NCI-H82 treated with DMSO at 0.1 percent for 48 hours (cell line): ENCODE measurements around the gene SLC5A3.
A peak's percentile ranks its signal among the peaks of the same experiment; 100 is the strongest.

Experiments
- DNase-seq: peaks from one replicate; lab custom pipeline; 2025; ENCODE audit not compliant: unreplicated experiment; lab: John Stamatoyannopoulos, UW

The SLC5A3 gene

DNA sequence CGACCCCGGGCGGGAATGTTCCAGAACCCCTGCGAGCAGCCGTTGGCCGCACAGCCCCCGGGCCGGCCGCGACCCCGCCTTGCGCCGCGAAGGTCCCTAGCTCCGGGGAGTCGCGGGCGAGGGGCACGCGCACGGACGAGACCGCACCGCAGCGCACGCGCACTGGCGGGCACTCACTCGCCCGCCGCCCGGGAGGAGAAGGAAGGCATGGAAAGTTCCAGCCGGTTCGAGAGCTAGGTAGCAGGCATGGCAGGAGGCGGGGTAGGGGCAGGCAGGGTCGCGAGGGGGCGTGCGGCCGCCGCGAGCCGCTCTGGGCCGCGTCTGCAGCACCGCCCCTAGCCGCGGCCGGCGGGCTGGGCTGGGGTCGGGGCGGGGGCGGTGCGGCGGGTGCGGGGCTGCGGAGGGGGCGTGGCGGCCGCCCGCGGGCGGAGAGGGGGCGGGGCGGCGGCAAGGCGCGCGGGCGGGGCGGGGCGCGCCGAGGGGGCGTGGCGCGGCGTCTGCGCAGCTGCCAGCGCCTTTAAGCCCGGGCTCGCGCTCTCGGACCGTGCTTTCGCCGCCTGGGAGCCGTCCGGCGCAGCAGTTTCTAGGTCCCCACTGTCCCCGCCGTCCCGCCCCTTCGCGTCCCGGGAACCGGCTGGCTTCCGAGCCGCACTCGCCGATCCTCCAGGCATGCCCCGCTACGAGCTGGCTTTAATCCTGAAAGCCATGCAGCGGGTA, at the start of gene SLC5A3, which contains the start of gene MRPS6:
Gene SLC5A3, plus strand, starts transcription at position 547 of the 717 bp plus-strand sequence. CDS start 21,621 bp downstream, outside the sequence.
Gene MRPS6, plus strand, starts transcription at position 547 of the 717 bp plus-strand sequence. Its CDS starts 123 bp downstream, at position 670.
- peak; percentile 60 for DNase-seq

DNA sequence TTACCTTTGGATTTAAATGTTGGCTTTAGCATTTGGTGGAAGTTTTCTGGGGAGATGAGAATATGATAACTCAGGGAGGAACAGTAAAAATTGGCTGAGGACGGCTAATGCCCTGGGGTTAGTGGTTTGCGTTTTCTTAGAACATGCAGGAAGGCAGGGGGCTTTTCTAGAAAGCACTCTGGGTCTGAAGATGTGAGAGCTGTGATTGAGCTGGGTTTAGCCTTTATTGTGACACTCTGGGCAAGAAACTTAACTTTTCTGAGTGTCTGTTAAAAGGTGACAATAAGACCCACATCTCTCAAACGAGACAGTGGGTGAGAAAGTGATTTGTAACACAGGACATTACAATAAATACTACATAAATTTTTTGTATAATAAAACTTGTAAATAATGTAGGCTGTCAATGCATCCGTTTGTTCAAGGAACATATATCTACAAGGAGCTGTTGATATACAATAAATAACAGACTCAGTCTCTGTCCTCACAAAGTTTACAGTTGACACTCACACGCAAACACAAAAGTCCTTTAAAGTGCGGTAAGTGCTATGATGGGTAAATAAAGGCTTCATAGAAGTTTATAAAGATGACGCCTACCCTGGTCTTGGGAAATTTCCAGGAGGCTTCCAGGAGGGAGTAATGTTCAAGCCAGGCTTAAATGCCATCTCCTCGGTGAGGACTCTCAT, 49.5 kb upstream of the SLC5A3 start:
- no peak for DNase-seq

DNA sequence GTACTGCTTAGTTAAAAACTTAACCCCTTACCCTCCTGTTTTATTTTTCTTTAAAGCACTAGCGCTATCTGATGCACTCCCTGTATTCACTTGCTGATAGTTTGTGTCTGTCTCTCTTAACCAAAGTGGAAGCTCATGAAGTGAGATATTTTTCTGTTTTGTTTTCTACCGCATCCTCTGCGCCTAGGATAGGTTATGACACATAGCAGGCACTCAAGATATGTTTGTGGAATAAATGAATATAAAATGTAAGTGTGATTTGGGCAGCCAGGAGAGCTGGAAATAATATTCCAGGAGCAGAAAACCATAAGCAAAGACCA, 49.0 kb upstream of the SLC5A3 start:
- no peak for DNase-seq

DNA sequence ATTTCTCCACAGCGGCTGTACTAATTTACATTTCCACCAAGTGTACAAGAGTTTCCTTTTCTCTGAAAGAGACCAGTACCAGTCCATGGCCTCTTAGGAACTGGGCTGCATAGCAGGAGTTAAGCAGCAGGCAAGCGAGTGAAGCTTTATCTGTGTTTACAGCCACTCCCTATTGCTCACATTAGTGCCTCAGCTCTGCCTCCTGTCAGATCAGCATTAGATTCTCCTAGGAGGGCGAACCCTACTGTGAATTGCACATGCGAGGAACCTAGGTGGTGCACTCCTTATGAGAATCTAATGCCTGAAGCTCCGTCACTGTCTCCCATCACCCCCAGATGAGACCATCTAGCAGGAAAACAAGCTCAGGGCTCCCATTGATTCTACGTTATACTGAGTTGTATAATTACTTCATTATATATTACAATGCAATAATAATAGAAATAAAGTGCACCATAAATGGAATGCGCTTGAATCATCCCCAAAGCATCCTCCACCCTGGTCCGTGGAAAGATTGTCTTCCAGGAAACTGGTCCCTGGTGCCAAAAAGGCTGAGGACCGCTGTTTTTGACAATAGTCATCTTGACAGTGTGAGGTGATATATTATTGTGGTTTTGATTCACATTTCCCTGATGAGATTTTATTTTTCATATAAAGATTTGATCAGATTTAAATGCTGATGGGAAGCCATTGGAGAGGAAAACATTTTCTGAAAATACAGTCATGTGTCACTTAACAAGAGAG, 45.5 kb upstream of the SLC5A3 start:
- no peak for DNase-seq

DNA sequence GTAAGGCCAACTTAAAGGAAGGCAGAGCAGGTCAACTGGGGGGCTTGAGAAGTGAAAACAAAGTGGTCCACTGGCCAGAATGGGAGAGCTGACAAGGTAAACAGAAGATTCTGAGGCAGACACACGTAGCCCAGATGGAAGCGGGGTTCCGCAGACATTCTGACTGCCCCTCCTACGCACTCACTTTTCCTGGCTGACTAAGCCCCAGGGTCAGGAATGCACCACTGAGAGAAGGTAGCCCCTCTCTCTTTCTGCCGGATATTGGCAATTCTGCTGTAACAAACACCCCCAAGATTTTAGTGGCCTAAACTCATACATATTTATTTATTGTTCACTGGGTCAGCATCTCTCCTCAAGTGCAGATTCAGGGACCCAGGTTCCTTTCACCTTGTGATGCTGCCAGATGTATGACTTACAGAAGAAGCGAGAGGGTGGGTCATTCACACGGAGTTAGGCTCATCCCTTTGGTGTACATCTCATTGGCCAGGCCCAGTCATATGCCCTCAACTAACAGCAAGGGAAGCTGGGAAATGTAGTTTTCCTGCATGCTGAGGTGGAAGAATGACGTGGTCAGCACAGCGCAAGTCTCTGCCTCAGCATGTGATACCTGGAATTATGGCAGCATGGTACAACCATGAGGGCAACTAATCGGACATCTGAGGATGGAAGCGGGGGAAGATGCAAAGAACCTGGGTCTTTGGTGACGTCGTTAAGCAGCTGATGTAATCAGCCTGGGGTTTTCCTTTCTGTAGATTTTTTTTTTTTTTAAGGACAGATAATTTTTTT, 43.4 kb upstream of the SLC5A3 start:
- DNase-seq = peak; percentile 42

DNA sequence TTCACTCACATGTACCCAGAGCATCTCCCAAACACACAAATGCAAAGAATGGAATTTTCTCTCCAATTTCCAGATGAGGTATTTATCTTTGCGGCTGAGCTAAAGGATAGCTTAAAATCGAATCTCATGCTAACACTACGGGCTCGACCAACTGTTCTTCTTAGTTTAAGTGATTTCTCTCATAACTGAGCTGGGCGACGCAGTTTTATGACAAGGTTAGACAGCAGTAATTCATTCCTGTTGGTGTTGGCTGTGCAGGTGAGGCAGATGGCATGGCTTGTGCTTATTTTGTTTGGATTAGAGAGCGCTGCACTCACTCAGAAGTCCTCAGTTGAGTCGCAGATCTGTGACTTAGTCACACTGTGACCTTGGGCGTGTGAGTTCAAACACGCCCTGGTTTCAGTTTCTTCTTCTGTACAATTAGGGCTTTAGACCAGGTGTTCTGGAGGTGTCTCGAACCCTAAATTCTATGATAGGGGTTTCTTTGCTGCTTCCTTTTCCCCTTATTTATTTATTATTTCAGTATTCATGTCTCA, 41.5 kb upstream of the SLC5A3 start:
- DNase-seq = no peak

DNA sequence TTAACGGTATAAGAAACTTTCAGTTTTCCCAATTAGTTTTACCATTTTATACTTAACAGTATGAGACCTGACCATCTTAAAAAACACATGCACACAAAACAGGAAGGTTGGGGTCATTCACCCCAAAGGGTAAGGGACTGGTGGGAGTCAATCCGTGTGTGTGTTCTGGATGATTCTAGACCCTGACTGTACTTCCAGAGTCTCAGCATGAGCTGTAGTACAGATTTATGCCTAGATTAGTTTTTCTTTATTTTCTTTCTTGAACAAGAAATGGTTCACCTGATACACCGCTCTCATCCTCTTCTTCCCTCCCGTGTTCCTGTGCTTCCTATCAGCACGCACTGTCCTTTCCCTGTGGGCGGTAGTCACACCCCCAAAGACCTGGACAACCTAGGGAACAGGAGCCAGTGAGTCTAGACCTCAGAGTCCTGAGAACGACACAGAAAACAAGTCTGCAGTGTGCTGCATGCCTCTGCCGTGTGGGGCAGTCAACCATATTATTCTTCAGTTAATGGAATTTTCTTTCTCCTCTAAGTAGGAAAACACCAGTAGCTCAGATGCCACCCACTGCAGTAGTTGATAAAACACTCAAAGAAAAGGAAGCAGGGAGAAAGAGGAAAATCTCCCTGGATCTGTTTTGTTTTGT, 38.9 kb upstream of the SLC5A3 start:
- DNase-seq = no peak

DNA sequence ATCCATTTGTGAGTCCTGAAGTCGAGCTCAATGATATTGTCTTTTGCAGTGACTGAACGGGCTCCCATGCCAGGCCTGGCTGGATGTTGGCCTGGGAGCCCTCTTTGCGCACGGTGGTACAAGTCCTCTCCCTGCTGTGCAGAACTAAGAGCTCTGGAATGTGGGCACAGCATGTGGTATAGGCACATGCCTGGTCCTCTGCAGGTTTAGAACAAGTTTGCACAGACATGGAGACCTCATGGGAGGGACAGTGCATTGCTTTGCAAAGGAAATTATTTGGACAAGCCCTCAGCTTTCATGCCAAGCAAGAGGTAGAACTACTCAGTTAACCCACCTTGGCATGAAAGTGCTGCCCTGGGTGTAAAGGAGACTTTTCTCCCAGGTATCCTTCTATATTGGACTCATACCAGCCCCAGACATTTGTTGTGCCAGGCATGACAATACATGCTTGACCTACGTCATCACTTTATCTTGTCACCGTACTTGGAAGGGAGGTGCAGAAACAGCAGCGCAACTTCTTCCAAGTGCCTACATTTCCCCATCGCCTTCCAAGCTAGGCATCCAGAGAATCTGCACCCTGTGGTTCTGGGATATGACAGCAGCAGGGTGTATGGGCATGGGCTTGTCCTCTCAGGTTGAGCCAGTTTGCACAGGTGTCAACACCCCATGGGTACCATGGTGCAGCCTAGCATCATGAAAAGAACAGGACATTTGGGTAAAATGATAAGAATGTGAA, 37.6 kb upstream of the SLC5A3 start:
- DNase-seq = no peak

DNA sequence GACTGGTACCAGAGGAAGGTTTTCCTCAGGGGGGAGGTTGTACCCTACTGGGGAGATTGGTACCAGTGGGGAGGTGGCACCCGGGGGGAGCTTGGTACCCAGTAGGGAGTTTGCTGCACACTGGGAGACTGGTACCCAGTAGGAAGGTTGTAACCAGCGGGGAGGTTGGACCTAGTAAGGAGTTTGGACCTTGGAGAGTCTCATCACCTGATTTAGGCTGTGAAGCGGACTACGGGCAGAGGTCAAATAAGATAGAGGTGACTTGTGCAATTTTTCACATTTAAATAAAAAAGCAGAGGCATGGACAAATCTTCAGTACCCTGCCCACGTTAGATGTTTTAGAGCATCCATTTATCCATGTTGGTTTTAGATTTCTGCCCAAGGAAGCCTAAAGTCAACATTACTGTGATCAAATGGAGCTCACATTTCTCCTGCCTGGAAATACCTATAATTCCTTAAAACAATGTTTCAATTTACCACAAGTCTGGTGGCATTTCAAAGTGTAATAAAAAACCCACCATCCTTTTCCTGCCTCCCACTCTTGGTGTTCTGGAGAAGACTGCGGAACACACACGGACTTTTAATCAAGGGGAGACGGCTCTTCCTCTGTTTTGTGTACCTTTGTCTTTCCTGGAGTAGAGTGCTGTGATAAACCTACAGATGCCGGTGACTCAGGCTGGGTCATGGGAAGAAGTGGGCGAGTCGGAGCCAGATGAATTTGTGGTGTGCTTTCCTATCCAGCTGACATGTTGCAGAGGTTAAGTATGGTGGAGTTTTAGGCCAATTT, 36.2 kb upstream of the SLC5A3 start:
- DNase-seq = no peak

DNA sequence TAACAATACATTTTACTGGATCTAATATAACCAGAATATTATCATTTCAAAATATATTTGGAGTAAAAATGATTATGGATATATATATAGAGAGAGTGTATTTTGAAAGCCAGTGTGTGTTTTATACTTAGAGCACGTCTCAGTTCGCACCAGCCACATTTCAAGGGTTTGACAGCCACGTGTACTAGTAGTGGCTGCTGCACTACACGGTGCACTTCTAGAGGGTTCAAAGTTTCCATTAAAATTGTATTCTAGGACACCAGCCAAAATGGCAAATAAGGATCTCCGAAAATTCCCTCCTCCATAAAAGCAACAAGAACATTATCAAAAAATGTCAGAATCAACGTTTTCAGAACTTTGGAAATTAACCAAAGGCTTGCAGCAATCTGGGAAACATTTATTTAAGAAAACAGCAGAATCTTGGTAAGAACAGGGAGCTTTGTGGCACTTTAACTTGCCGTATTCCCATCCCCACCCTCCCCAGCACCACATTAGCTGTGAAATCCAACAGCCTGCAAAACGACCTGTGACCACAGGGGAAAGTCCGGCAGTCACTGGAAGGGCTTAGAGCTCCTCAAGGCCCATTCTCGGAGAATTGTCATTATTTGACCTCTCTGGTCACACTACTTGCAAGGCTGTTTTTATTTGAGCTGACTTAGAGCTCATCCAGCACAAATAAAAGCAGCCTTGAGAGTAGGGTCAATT, 33.5 kb upstream of the SLC5A3 start:
- DNase-seq = no peak

DNA sequence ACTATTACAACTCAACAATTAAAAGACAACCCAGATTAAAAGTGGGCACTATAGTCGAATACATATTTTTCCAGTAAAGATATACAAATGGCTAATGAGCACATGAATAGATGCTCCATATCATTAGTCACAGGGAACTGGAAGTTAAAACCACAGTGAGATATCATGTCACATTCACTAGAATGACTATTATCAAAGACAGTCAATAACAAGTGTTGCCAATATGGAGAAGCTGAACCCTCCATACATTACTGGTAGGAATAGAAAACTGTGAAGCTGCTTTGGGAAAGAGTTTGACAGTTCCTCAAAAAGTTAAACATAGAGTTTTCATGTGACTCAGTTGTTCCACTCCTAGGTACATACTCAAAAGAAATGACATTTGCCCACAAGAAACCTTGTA, 30.6 kb upstream of the SLC5A3 start:
- DNase-seq = no peak

DNA sequence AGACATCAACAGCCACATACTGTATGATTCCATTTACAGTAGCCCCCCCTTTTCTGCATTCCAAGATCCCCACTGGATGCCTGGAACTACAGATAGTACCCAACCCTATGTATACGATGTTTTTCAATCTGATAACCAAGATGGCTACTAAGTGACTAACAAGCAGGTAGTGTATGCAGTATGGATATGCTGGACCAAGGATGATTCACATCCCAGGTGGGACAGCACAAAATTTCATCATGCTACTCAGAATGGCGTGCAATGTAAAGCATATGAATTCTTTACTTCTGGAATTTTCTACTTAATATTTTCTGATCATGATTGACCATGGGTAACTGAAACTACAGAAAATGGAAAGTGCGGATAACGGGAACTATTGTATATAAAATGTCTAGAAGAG, 30.0 kb upstream of the SLC5A3 start:
- no peak for DNase-seq

DNA sequence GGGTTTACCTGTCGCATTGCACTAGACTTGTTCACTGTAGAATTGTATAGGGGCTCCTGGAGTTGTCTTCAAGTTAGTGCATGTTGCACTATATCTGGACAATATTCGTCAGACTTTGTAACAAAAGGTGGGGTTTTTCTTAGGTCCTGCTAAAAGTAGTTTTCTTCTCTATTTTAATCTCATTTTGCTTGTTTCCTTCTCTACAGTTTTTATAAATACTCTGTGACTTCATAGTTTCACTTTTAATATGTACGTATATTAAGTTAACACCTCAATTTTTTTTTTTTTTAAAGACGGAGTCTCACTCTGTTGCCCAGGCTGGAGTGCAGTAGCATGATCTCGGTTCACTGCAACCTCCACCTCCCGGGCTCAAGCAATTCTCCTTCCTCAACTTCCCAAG, 26.5 kb upstream of the SLC5A3 start:
- no peak for DNase-seq

DNA sequence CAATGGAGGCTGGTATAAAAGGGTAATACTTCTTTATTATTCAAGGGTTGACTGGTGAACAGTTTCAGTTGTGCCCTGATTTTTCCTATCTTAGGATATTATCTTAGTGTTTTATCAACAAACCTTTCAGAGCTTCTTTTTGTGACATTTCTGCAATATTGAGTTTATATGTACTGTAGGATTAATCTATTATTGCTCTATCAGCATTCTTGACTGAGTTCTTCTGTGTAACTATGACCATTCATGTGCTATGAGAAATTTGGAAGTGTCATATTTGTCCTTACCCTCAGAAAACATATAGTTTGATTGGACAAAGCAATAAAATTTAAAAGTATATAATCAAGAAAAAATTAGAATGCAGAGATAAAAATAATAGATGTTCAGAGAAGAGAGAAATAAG, 25.5 kb upstream of the SLC5A3 start:
- no peak for DNase-seq

DNA sequence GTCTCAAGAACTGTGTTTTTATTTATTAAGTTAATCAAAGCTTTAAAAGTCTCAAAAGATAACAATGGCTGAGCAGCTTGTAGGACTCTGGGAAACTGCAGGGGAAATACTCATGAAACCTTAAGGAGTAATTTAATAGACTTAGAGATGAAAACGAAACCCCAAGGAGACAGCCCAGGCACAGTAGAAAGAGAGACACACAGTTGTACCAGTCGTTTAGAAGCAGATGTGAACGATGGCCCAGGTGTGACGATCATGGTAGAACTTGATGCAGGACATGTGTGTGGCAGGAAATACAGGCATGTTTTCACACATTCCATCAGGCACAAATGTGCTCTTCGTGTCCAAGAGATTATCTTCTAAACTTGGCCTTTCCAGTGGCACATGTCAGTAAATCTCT, 21.2 kb upstream of the SLC5A3 start:
- DNase-seq = no peak

DNA sequence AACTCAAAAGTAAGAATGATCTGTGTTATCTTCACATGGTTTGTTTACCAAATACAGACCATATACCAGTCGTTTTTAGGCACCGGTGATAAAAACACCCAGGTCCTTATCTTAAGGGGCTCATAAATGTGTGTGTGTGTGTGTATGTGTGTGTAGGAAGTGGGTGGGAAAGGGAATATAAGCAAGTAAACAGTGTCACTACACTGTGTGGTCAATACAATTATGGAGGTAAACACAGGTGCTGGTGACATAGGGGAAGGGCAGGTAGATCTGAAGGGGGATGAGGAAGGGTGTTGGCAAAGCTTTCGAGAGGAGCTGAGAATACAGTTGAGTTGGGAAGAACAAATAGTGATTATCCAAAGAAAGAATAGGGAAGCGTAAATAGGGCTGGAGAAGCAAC, 19.1 kb upstream of the SLC5A3 start:
- DNase-seq = no peak

DNA sequence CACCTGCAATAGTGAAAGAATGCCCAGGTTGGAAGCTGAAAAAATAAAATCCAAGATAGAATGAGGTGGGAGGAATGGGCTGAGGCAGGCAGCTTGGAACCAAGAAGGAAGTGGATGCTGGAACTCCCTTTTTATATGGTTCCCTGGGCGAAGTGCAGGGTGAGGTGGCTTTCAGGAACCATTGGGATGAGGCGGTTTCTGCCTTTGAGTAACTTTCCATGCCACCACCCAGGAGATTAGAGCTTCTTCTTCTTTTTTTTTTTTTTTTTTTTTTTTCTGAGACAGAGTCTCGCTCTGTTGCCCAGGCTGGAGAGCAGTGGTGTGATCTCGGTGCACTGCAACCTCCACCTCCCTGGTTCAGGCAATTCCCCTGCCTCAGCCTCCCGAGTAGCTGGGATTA, 17.8 kb upstream of the SLC5A3 start:
- no peak for DNase-seq

DNA sequence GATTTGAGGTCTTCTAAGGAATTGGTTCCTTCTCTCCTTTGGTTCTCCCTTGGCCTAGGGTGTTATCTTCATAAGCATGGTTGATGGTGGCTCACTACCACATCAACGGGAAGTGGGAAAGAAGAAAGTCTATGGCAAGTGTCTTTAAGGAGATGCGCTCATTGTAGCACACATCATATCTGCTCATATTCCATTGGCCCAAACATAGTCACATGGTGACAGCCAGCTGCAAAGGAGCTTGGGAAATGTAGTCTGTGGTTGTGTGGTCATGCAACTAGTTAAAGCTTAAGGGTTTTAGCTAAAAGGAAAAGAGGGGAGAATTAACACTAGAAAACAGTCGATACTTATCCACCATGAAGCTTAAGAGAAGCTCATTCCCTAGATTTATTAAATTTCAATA, 11.4 kb upstream of the SLC5A3 start:
- no peak for DNase-seq

DNA sequence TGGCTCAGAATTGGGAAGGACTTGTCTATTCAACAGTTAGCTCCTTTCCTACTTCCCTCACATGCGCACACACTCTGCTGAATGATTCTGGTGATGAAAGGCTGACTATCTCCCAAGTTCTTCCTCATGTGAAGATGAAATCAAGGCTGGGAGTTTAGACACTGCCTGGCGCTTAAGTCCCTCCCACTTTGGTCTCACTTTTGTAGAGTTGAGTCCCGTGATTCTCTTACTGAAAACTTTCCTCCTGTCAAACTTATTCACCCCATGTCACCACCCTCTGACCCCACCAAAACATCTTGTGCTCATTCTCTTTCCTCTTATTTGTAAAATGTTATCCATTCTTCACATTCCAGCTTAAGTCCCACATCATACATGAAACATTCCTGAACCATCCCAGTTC, 8.4 kb upstream of the SLC5A3 start:
- no peak for DNase-seq
